Smooth muscle cell (in vitro differentiated cells): ENCODE data around the gene QRFP. TPM values are rescaled to one million over a fixed set of nuclear protein-coding genes. Genes with fewer than 3 reads are reported as not detected.
A peak's percentile ranks its signal among the peaks of the same experiment; 100 is the strongest.

Experiments
- DNase-seq: peaks from one replicate; lab custom pipeline; 2025; ENCODE audit not compliant: unreplicated experiment; lab: John Stamatoyannopoulos, UW
- H2AFZ ChIP-seq: fragments of 200-600 bp; sonication (generic); 2 replicates; pipeline ENCODE4 v1.6.0; 2016; ENCODE audit warnings: antibody characterized with exemption, low read depth, mild to moderate bottlenecking
- H3F3A ChIP-seq: fragments of 200-600 bp; sonication (generic); 2 replicates; pipeline ENCODE4 v1.6.0; 2017; ENCODE audit warnings: antibody characterized with exemption, low read depth
- H3K27ac ChIP-seq: fragments of 200-600 bp; sonication (generic); 2 replicates; pipeline ENCODE4 v1.5.1; 2016; ENCODE audit warnings: low read depth, mild to moderate bottlenecking
- H3K27me3 ChIP-seq: fragments of 200-600 bp; sonication (generic); 2 replicates; pipeline ENCODE4 v1.6.1; 2016; ENCODE audit warnings: low read depth, mild to moderate bottlenecking
- H3K36me3 ChIP-seq: fragments of 200-600 bp; sonication (generic); 2 replicates; pipeline ENCODE4 v1.5.1; 2016; ENCODE audit warnings: low read depth
- H3K4me1 ChIP-seq: fragments of 200-600 bp; sonication (generic); 2 replicates; pipeline ENCODE4 v1.5.1; 2016; ENCODE audit warnings: low read depth
- H3K4me2 ChIP-seq: fragments of 200-600 bp; sonication (generic); 2 replicates; pipeline ENCODE4 v1.6.0; 2016; ENCODE audit warnings: mild to moderate bottlenecking
- H3K4me3 ChIP-seq: fragments of 200-600 bp; sonication (generic); 2 replicates; pipeline ENCODE4 v1.5.1; 2016; ENCODE audit warnings: mild to moderate bottlenecking
- H3K79me2 ChIP-seq: fragments of 200-600 bp; sonication (generic); 2 replicates; pipeline ENCODE4 v1.6.0; 2016; ENCODE audit warnings: low read depth, mild to moderate bottlenecking
- H3K9ac ChIP-seq: fragments of 200-600 bp; sonication (generic); 2 replicates; pipeline ENCODE4 v1.6.0; 2016; ENCODE audit warnings: low read depth
- H3K9me3 ChIP-seq: fragments of 200-600 bp; sonication (generic); replicated peaks from 2 replicates; pipeline ENCODE4 v1.5.1; 2016; ENCODE audit warnings: low read depth
- H4K20me1 ChIP-seq: fragments of 200-600 bp; sonication (generic); 2 replicates; pipeline ENCODE4 v1.6.0; 2016; ENCODE audit warnings: low read depth
- CTCF ChIP-seq: fragments of 200-600 bp; sonication (generic); IDR thresholded peaks from 2 replicates; pipeline ENCODE4 v1.5.1; 2017; ENCODE audit warnings: borderline replicate concordance, mild to moderate bottlenecking, antibody characterized with exemption; ENCODE audit not compliant: insufficient read depth, poor library complexity, severe bottlenecking
- WGBS: methylation state at CpG from one replicate; pipeline ENCODE4 v1.1.7; 2016; ENCODE audit warnings: low lambda C conversion rate; 5-methylcytosine and 5-hydroxymethylcytosine counted together
- polyA plus RNA-seq: library from polyadenylated mRNA; unstranded; fragments of >200 nt; fragmentation: Nextera tagmentation; extraction: Ambion mirVana; gene quantifications from 2 replicates; pipeline ENCODE4 v1.2.1, GENCODE V29; 2016
- total RNA-seq: library from RNA; depleted of rRNA; stranded (reverse); fragments of >200 nt; gene quantifications from 2 replicates; pipeline ENCODE4 v1.2.3, GENCODE V29; 2014

QRFP gene
- total and polyA plus RNA-seq, 2 experiments from 2014 or later: 0.15 TPM; not detected in 1

- Histone ChIP-seq H3K4me2 (no peak overlapping the region), H2AFZ (no peak overlapping the region), H4K20me1 (peaks cover 36% of the 10 kb centered on the region), H3K79me2 (no peaks in the 10 kb centered on the region), H3K9me3 (no peaks in the 10 kb centered on the region), H3K27me3 (no peaks in the 10 kb centered on the region), H3K9ac (no peak overlapping the region), H3F3A (no peaks in the 10 kb centered on the region), H3K4me3 (no peak overlapping the region), H3K27ac (no peak overlapping the region), H3K4me1 (no peaks in the 10 kb centered on the region), H3K36me3 (no peaks in the 10 kb centered on the region)
- DNase-seq: no peak
- TF ChIP-seq CTCF: no peak
- 91% methylated on average over 9 of the region's 9 CpGs for WGBS
Measured at GRCh38 chr9:130895038-130895437, 1.6 kb downstream of the QRFP start.

- H3K9ac ChIP-seq: no peak overlapping the region
- H3K79me2 ChIP-seq: no peaks in the 10 kb centered on the region
- no peak overlapping the region for H2AFZ ChIP-seq
- no peak for TF ChIP-seq CTCF
- WGBS: 95% methylated on average over 7 of the region's 7 CpGs
- H3K27ac ChIP-seq: no peak overlapping the region
- no peak for DNase-seq
- H3K4me1 ChIP-seq: no peaks in the 10 kb centered on the region
- H3F3A ChIP-seq: no peaks in the 10 kb centered on the region
- H3K4me3 ChIP-seq: no peak overlapping the region
- no peak overlapping the region for H3K4me2 ChIP-seq
- H3K9me3 ChIP-seq: no peaks in the 10 kb centered on the region
- no peaks in the 10 kb centered on the region for H3K27me3 ChIP-seq
- no peaks in the 10 kb centered on the region for H3K36me3 ChIP-seq
- peaks cover 41% of the 10 kb centered on the region for H4K20me1 ChIP-seq
Measured at GRCh38 chr9:130894546-130894945, 2.1 kb downstream of the QRFP start.

- no peaks in the 10 kb centered on the region for H3F3A ChIP-seq
- peaks cover 49% of the 10 kb centered on the region for H4K20me1 ChIP-seq
- TF ChIP-seq CTCF: peak; percentile 4
- 91% methylated on average over 34 of the region's 34 CpGs for WGBS
- no peaks in the 10 kb centered on the region for H3K9me3 ChIP-seq
- H3K27me3 ChIP-seq: no peaks in the 10 kb centered on the region
- H3K79me2 ChIP-seq: no peaks in the 10 kb centered on the region
- no peak overlapping the region for H3K4me3 ChIP-seq
- no peak overlapping the region for H3K4me2 ChIP-seq
- H3K4me1 ChIP-seq: no peaks in the 10 kb centered on the region
- peaks cover 5% of the 10 kb centered on the region for H3K36me3 ChIP-seq
- no peak overlapping the region for H2AFZ ChIP-seq
- H3K9ac ChIP-seq: no peak overlapping the region
- H3K27ac ChIP-seq: no peak overlapping the region
- DNase-seq: no peak
Measured at GRCh38 chr9:130893341-130894101, 3.1 kb downstream of the QRFP start.
